NCI-H2196 treated with DMSO at 0.1 percent for 48 hours (cell line): ENCODE results near the gene MACROD2.
"Not testable (repeated sequence)": the region's sequence is repeated elsewhere in the genome, so short reads cannot be mapped to it uniquely, and the experiment has no call there.

Experiments used
- DNase-seq: peaks from one replicate; lab custom pipeline; 2025; ENCODE audit not compliant: unreplicated experiment; lab: John Stamatoyannopoulos, UW

MACROD2 gene

GRCh38 chr20:15359056-15359455 is 1363.7 kb downstream of the MACROD2 start:
- no peak for DNase-seq

- no peak for DNase-seq
Observed at GRCh38 chr20:15362849-15363248, 1367.5 kb downstream of the MACROD2 start.

- DNase-seq = no peak
Observed at GRCh38 chr20:15364781-15365180, 1369.5 kb downstream of the MACROD2 start.

- no peak for DNase-seq
Observed at GRCh38 chr20:15370370-15370769, 1375.1 kb downstream of the MACROD2 start.

GRCh38 chr20:15374682-15375081 is 1379.4 kb downstream of the MACROD2 start:
- DNase-seq = no peak

- DNase-seq = no peak
Observed at GRCh38 chr20:15375836-15376235, 1380.5 kb downstream of the MACROD2 start.

- DNase-seq = not testable (repeated sequence)
Observed at GRCh38 chr20:15377603-15378002, 1382.3 kb downstream of the MACROD2 start.

- DNase-seq = no peak
Observed at GRCh38 chr20:15378151-15378550, 1382.8 kb downstream of the MACROD2 start.

- DNase-seq = no peak
Observed at GRCh38 chr20:15379681-15380296, 1384.5 kb downstream of the MACROD2 start.

- DNase-seq = no peak
Observed at GRCh38 chr20:15380770-15381169, 1385.5 kb downstream of the MACROD2 start.

- no peak for DNase-seq
Observed at GRCh38 chr20:15387228-15387627, 1391.9 kb downstream of the MACROD2 start.

- DNase-seq = no peak
Observed at GRCh38 chr20:15395457-15395856, 1400.1 kb downstream of the MACROD2 start.

- no peak for DNase-seq
Observed at GRCh38 chr20:15396026-15396425, 1400.7 kb downstream of the MACROD2 start.

- DNase-seq = no peak
Observed at GRCh38 chr20:15396900-15397299, 1401.6 kb downstream of the MACROD2 start.

GRCh38 chr20:15399781-15400180 is 1404.5 kb downstream of the MACROD2 start:
- DNase-seq = no peak

- no peak for DNase-seq
Observed at GRCh38 chr20:15406072-15406471, 1410.8 kb downstream of the MACROD2 start.

- DNase-seq = no peak
Observed at GRCh38 chr20:15411781-15412180, 1416.5 kb downstream of the MACROD2 start.

- no peak for DNase-seq
Observed at GRCh38 chr20:15415908-15416307, 1420.6 kb downstream of the MACROD2 start.

GRCh38 chr20:15419856-15420255 is 1424.5 kb downstream of the MACROD2 start:
- DNase-seq = no peak

- DNase-seq = no peak
Observed at GRCh38 chr20:15422966-15423365, 1427.7 kb downstream of the MACROD2 start.

- no peak for DNase-seq
Observed at GRCh38 chr20:15439551-15439950, 1444.2 kb downstream of the MACROD2 start.

GRCh38 chr20:15440049-15440820 is 1444.9 kb downstream of the MACROD2 start:
- no peak for DNase-seq
